Activated T-helper 1 cell treated with anti-CD3 and anti-CD28 coated beads, Interleukin-2, amount 50 U/mL, for 16 hours (primary cell): Measurements from ENCODE around the gene UAP1.

Source experiments
- DNase-seq, 2 donors: peaks; one replicate each; pipeline ENCODE4 v3.0.0-alpha.2; 2020; ENCODE audit warnings: low read depth in 1 of 2, low spot score in 1 of 2

Gene UAP1

GRCh38 chr1:162612606-162613400 lies 51.3 kb downstream of the UAP1 start:
- no peak for DNase-seq

GRCh38 chr1:162616848-162617247 lies 55.3 kb downstream of the UAP1 start:
- no peak for DNase-seq

- no peak for DNase-seq
Observed at GRCh38 chr1:162617513-162617912, 56.0 kb downstream of the UAP1 start.

GRCh38 chr1:162619076-162619475 lies 57.6 kb downstream of the UAP1 start:
- no peak for DNase-seq

- DNase-seq, result no peak
Observed at GRCh38 chr1:162621256-162621655, 59.7 kb downstream of the UAP1 start.

GRCh38 chr1:162625679-162626078 lies 64.2 kb downstream of the UAP1 start:
- no peak for DNase-seq

- no peak for DNase-seq
Observed at GRCh38 chr1:162626094-162626493, 64.6 kb downstream of the UAP1 start.

GRCh38 chr1:162626761-162627160 lies 65.2 kb downstream of the UAP1 start:
- no peak for DNase-seq

GRCh38 chr1:162627662-162628296 lies 66.3 kb downstream of the UAP1 start:
- DNase-seq, result no peak

- no peak for DNase-seq
Observed at GRCh38 chr1:162629077-162629627, 67.6 kb downstream of the UAP1 start.

- no peak for DNase-seq
Observed at GRCh38 chr1:162629651-162630050, 68.1 kb downstream of the UAP1 start.

- DNase-seq, result no peak
Observed at GRCh38 chr1:162631546-162632191, 70.1 kb downstream of the UAP1 start.

GRCh38 chr1:162632217-162632666 lies 70.7 kb downstream of the UAP1 start, which contains the start of gene DDR2:
DDR2 (plus strand) TSS chr1:162632464; CDS start chr1:162719064, 86,600 bp downstream.
- DNase-seq, result no peak

GRCh38 chr1:162632698-162633080 lies 71.2 kb downstream of the UAP1 start:
- no peak for DNase-seq

- no peak for DNase-seq
Observed at GRCh38 chr1:162633081-162633762, 71.7 kb downstream of the UAP1 start.

GRCh38 chr1:162635418-162635817 lies 73.9 kb downstream of the UAP1 start:
- no peak for DNase-seq

GRCh38 chr1:162639718-162640117 lies 78.2 kb downstream of the UAP1 start:
- DNase-seq, result no peak

- DNase-seq, result no peak
Observed at GRCh38 chr1:162641114-162641513, 79.6 kb downstream of the UAP1 start.

GRCh38 chr1:162644986-162645314 lies 83.4 kb downstream of the UAP1 start:
- DNase-seq, result no peak

GRCh38 chr1:162645666-162646065 lies 84.1 kb downstream of the UAP1 start:
- no peak for DNase-seq

- DNase-seq, result no peak
Observed at GRCh38 chr1:162649583-162649982, 88.1 kb downstream of the UAP1 start.
